OCI-LY1 (cell line): Measurements from ENCODE around the gene IGF2BP1.

Experiments used
- EZH2 ChIP-seq: fragments of 200-600 bp; sonication (generic), shearing (Covaris generic); IDR thresholded peaks from 2 replicates; pipeline ENCODE4 v1.8.0; 2017; ENCODE audit warnings: borderline replicate concordance, mixed run types, mild to moderate bottlenecking, antibody characterized with exemption, low read length, moderate library complexity, mixed read lengths
- TF ChIP-seq, protein P1 (sequence below): fragments of 200-600 bp; sonication (generic), shearing (Covaris generic); IDR thresholded peaks from 2 replicates; pipeline ENCODE4 v1.5.1; 2017; ENCODE audit warnings: mild to moderate bottlenecking, antibody characterized with exemption, low read length, moderate library complexity, mixed read lengths

GRCh38 chr17:48981927-48982539 is 15.2 kb upstream of the IGF2BP1 start:
- TF ChIP-seq, protein P1, sequence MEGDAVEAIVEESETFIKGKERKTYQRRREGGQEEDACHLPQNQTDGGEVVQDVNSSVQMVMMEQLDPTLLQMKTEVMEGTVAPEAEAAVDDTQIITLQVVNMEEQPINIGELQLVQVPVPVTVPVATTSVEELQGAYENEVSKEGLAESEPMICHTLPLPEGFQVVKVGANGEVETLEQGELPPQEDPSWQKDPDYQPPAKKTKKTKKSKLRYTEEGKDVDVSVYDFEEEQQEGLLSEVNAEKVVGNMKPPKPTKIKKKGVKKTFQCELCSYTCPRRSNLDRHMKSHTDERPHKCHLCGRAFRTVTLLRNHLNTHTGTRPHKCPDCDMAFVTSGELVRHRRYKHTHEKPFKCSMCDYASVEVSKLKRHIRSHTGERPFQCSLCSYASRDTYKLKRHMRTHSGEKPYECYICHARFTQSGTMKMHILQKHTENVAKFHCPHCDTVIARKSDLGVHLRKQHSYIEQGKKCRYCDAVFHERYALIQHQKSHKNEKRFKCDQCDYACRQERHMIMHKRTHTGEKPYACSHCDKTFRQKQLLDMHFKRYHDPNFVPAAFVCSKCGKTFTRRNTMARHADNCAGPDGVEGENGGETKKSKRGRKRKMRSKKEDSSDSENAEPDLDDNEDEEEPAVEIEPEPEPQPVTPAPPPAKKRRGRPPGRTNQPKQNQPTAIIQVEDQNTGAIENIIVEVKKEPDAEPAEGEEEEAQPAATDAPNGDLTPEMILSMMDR: no peak
- TF ChIP-seq EZH2: no peak
